CD4-positive, alpha-beta T cell (primary cell): Measurements from ENCODE around the gene RAB34. TPM values are rescaled to one million over a fixed set of nuclear protein-coding genes. Genes with fewer than 3 reads are reported as not detected.

ENCODE experiments used
- ATAC-seq: fragments of 200-7000 bp; cut with Tn5 transposase; one replicate; pipeline ENCODE4 v1.10.0; 2022; ENCODE audit warnings: mild to moderate bottlenecking; ENCODE audit not compliant: poor library complexity
- CTCF ChIA-PET: fragments of 350-600 bp; sonication (Branson Sonifier 250); formaldehyde crosslinking; loops from one replicate; lab custom pipeline; 2021; ENCODE audit warnings: antibody characterized with exemption, inconsistent platforms; lab: Charles Lee
- POLR2A ChIA-PET: fragments of 350-600 bp; sonication (Branson Sonifier 250); formaldehyde crosslinking; loops from one replicate; lab custom pipeline; 2021; ENCODE audit warnings: antibody characterized with exemption, inconsistent platforms; lab: Charles Lee
- DNase-seq, 14 experiments: peaks; one replicate each; pipeline ENCODE4 v3.0.0-alpha.2; 2013 to 2020; ENCODE audit warnings: mixed read lengths in 2 of 14
- H3K27ac ChIP-seq, 2 donors: one replicate each; pipeline versions ENCODE4 v1.5.1 to v1.7.0; 2013; ENCODE audit warnings: low read length in 2 of 2, low read depth in 1 of 2, mild to moderate bottlenecking in 1 of 2
- H3K27me3 ChIP-seq, 2 experiments: 1 replicate in 1 of 2; 2 replicates in 1 of 2; pipeline versions ENCODE4 v1.6.1 to v1.7.0; 2013; ENCODE audit warnings: low read length in 2 of 2, control low read depth in 1 of 2, mild to moderate bottlenecking in 1 of 2, moderate library complexity in 1 of 2; ENCODE audit not compliant: insufficient read depth in 2 of 2, control insufficient read depth in 1 of 2
- H3K36me3 ChIP-seq: one replicate; pipeline ENCODE4 v1.6.1; 2013; ENCODE audit warnings: low read length, control low read depth; ENCODE audit not compliant: insufficient read depth
- H3K4me1 ChIP-seq: one replicate; pipeline ENCODE4 v1.6.1; 2013; ENCODE audit warnings: low read length, control low read depth; ENCODE audit not compliant: insufficient read depth
- H3K4me3 ChIP-seq: one replicate; pipeline ENCODE4 v1.5.1; 2013; ENCODE audit warnings: mild to moderate bottlenecking, low read length, moderate library complexity
- H3K9me3 ChIP-seq, 2 experiments: 1 replicate in 1 of 2; 2 replicates in 1 of 2; pipeline versions ENCODE4 v1.6.1 to v1.7.0; 2013; ENCODE audit warnings: low read length in 2 of 2, mild to moderate bottlenecking in 2 of 2, control low read depth in 1 of 2, moderate library complexity in 1 of 2; ENCODE audit not compliant: control insufficient read depth in 1 of 2, insufficient read depth in 1 of 2
- H3K27ac Mint-ChIP-seq: one replicate; pipeline ENCODE4 v1.8.0; 2020; ENCODE audit warnings: mixed read lengths
- H3K27me3 Mint-ChIP-seq: one replicate; pipeline ENCODE4 v1.8.0; 2021; ENCODE audit warnings: mixed read lengths
- H3K36me3 Mint-ChIP-seq: one replicate; pipeline ENCODE4 v1.8.0; 2021; ENCODE audit warnings: low read depth, mixed read lengths
- H3K4me1 Mint-ChIP-seq: one replicate; pipeline ENCODE4 v1.8.0; 2021; ENCODE audit warnings: low read depth, mixed read lengths
- H3K4me3 Mint-ChIP-seq: one replicate; pipeline ENCODE4 v1.8.0; 2020; ENCODE audit warnings: mild to moderate bottlenecking, mixed read lengths
- H3K9me3 Mint-ChIP-seq: one replicate; pipeline ENCODE4 v1.8.0; 2020; ENCODE audit warnings: mixed read lengths
- CTCF ChIP-seq: fragments of 200-600 bp; IDR thresholded peaks from one replicate; pipeline ENCODE4 v1.8.0; 2022; ENCODE audit warnings: antibody characterized with exemption, mild to moderate bottlenecking
- intact Hi-C, 2 experiments: fragments of 100-400 bp; cut with DNase I in 1 of 2; cut with micrococcal nuclease in 1 of 2; formaldehyde crosslinking; loops; one replicate each; pipeline versions ENCODE4 v1.15.1 to v1.9.0; 2023 to 2025; cut with DNase I, micrococcal nuclease
- total RNA-seq, 174 experiments: library from RNA in 2 of 174; stranded (reverse) in 2 of 174; gene quantifications; one replicate each; pipeline ENCODE4 v1.2.3 and lab custom pipeline; 2021 to 2026

The RAB34 gene
- total RNA-seq, 2 experiments from 2014 or later = 20.7 to 21.3 TPM

GRCh38 chr17:28686296-28686695 lies 31.4 kb downstream of the RAB34 start:
- ChIA-PET POLR2A (no interaction called here), CTCF (no interaction called here)
- Histone ChIP-seq H3K9me3 (no peaks in the 10 kb centered on the region), H3K4me1 (no peaks in the 10 kb centered on the region), H3K36me3 (peaks cover 99% of the 10 kb centered on the region), H3K27me3 (no peaks in the 10 kb centered on the region), H3K4me3 (no peak overlapping the region), H3K27ac (no peak overlapping the region)
- intact Hi-C loops = no loop called here
- DNase-seq (no peak), ATAC-seq (no peak)
- Mint-ChIP-seq H3K36me3 (peaks cover 98% of the 10 kb centered on the region), H3K4me1 (no peaks in the 10 kb centered on the region), H3K4me3 (no peak overlapping the region), H3K27ac (no peak overlapping the region), H3K9me3 (no peaks in the 10 kb centered on the region), H3K27me3 (no peaks in the 10 kb centered on the region)
- no peak for TF ChIP-seq CTCF

DNA sequence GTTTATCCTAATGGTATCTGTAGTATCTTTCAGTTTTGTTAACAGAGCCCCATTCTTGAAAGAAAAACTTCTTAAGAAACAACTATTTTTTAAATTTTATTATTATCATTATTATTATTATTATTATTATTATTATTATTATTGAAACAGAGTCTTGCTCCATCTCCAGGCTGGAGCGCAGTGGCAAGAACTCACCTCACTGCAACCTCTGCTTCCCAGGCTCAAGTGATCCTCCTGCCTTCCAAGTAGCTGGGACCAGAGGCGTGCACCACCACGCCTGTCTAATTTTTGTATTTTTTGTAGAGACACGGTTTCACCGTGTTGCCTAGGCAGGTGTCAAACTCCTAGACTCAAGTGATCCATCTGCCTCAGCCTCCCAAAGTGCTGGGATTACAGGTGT lies 32.3 kb downstream of the RAB34 start:
- H3K4me1 ChIP-seq = no peaks in the 10 kb centered on the region
- DNase-seq (no peak), ATAC-seq (no peak)
- TF ChIP-seq CTCF = no peak
- Mint-ChIP-seq H3K9me3 (no peaks in the 10 kb centered on the region), H3K27ac (no peak overlapping the region), H3K36me3 (peaks cover 98% of the 10 kb centered on the region), H3K4me3 (no peak overlapping the region), H3K4me1 (no peaks in the 10 kb centered on the region), H3K27me3 (no peaks in the 10 kb centered on the region)
- H3K4me3 ChIP-seq = no peak overlapping the region
- peaks cover 99% of the 10 kb centered on the region for H3K36me3 ChIP-seq
- no peaks in the 10 kb centered on the region for H3K27me3 ChIP-seq
- H3K9me3 ChIP-seq = no peaks in the 10 kb centered on the region
- H3K27ac ChIP-seq = no peak overlapping the region
- ChIA-PET CTCF (no interaction called here), POLR2A (no interaction called here)
- intact Hi-C loops = no loop called here

- CTCF ChIA-PET = no interaction called here
- no peak overlapping the region for H3K27ac ChIP-seq
These were observed 32.7 kb downstream of the RAB34 start for GRCh38 chr17:28684963-28685362.

More at GRCh38 chr17:28684963-28685362, 32.7 kb downstream of the RAB34 start:
- Mint-ChIP-seq H3K27ac (no peak overlapping the region), H3K4me3 (no peak overlapping the region), H3K27me3 (no peaks in the 10 kb centered on the region), H3K9me3 (no peaks in the 10 kb centered on the region), H3K36me3 (peaks cover 96% of the 10 kb centered on the region), H3K4me1 (no peaks in the 10 kb centered on the region)
- intact Hi-C loops = no loop called here
- Histone ChIP-seq H3K27me3 (no peaks in the 10 kb centered on the region), H3K36me3 (peaks cover 96% of the 10 kb centered on the region), H3K4me3 (no peak overlapping the region), H3K9me3 (no peaks in the 10 kb centered on the region), H3K4me1 (no peaks in the 10 kb centered on the region)
- no peak for DNase-seq
- TF ChIP-seq CTCF = no peak
- ATAC-seq = no peak
- POLR2A ChIA-PET = no interaction called here
